Measurements from ENCODE around the gene RRP7A.
A peak's percentile ranks its signal among the peaks of the same experiment; 100 is the strongest.
"Not testable (repeated sequence)": the region's sequence is repeated elsewhere in the genome, so short reads cannot be mapped to it uniquely, and the experiment has no call there.

The RRP7A gene

DNA sequence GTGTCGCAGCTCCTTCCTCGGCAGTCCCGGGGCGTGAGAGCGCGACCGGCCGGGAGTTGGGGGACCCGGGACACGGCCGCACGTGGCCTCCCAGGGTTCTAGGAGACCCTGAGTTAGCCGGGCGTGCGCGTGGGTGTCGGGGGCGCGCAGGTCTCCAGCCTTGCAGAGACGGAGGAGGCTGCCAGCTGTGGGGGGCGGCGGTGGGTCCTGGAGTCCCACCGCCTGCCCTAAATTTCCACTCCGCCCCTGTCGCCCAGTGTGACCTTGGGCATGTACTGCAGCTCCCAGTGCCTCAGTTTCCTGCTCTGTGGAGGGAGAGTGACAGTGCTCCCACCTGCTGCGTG, 18.8 kb downstream of the RRP7A start:
- H3K9ac ChIP-seq (ENCODE audit: insufficient read length, low read depth): peak overlapping the region; percentile 64
- TF ChIP-seq YY1 (IDR thresholded peaks at IDR 0.05; ENCODE audit: insufficient read depth, insufficient read length) (no peak), SUZ12 (IDR thresholded peaks at IDR 0.05; ENCODE audit: extremely low read depth, insufficient read depth, insufficient read length) (no peak), ZNF274 (IDR thresholded peaks at IDR 0.05; ENCODE audit: low read depth, low read length) (no peak)
- H3K9me3 ChIP-seq (ENCODE audit: insufficient read depth, low read length): no peaks in the 10 kb centered on the region
- peak overlapping the region; percentile 21 for H3K4me3 ChIP-seq (ENCODE audit: insufficient read length, low read depth)
- no peaks in the 10 kb centered on the region for H3K4me1 ChIP-seq (ENCODE audit: insufficient read depth, insufficient read length)
- H3K36me3 ChIP-seq (ENCODE audit: insufficient read depth, insufficient read length, low read length): no peaks in the 10 kb centered on the region
- DNase-seq (ENCODE audit: low read depth, low spot score): no peak
- H3K27me3 ChIP-seq (ENCODE audit: insufficient read depth, insufficient read length): no peaks in the 10 kb centered on the region

DNA sequence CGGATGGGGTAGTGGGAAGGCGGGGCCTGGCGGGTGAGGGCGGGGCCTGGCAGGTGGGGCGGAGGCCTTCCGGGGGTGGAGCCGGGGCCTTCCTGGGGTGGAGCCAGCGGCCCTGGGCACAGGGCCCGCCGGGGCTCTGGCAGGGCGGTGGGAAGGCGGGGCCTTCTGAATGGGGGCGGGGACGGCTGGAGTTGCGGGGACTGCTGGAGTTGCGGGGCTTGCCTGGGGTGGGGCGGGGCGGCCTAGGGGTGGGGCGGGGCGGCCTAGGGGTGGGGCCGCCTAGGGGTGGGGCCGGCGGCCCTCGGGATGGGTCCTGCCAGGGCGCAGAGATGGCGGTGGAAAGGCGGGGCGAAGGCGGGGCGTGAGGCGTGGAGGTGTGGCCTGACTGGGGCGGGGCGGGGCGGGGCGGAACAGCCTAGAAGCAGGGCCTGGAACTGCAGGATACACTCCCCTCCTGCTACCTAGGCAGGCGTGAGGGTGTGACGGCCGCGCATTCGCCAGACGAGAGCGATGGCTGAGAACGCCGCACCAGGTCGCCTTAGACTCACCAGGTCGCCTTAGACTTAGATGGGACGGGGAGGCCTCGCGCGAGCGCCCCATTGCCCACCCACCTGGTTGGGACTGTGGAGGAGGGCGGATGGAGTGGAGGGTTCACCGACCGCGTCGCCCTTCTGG, 19.3 kb downstream of the RRP7A start:
- H3K9ac ChIP-seq (ENCODE audit: insufficient read length, low read depth): peak overlapping the region; percentile 64
- no peaks in the 10 kb centered on the region for H3K36me3 ChIP-seq (ENCODE audit: insufficient read depth, insufficient read length, low read length)
- no peaks in the 10 kb centered on the region for H3K9me3 ChIP-seq (ENCODE audit: insufficient read depth, low read length)
- H3K27me3 ChIP-seq (ENCODE audit: insufficient read depth, insufficient read length): no peaks in the 10 kb centered on the region
- H3K4me1 ChIP-seq (ENCODE audit: insufficient read depth, insufficient read length): no peaks in the 10 kb centered on the region
- TF ChIP-seq ZNF274 (IDR thresholded peaks at IDR 0.05; ENCODE audit: low read depth, low read length) (no peak), SUZ12 (IDR thresholded peaks at IDR 0.05; ENCODE audit: extremely low read depth, insufficient read depth, insufficient read length) (no peak)
- peak; percentile 67 for DNase-seq (ENCODE audit: low read depth, low spot score)
- H3K4me3 ChIP-seq (ENCODE audit: insufficient read length, low read depth): peak overlapping the region; percentile 21

DNA sequence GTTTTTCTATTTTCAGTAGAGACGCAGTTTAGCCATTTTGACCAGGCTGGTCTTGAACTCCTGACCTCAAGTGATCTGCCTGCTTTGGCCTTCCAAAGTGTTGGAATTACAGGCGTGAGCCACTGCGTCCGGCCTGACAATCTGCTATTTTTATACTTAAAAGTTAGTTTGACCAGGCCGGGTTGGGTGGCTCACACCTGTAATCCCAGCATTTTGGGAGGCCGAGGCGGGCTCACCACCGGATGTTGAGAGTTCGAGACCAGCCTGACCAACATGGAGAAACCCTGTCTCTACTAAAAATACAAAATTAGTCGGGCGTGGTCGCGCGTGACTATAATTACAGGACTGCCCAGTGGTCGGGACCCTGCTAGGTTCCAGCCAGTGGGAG, 19.8 kb downstream of the RRP7A start:
- H3K36me3 ChIP-seq (ENCODE audit: insufficient read depth, insufficient read length, low read length); H3K4me3 ChIP-seq (ENCODE audit: insufficient read length, low read depth); H3K9me3 ChIP-seq (ENCODE audit: insufficient read depth, low read length); H3K9ac ChIP-seq (ENCODE audit: insufficient read length, low read depth); H3K27me3 ChIP-seq (ENCODE audit: insufficient read depth, insufficient read length); DNase-seq (ENCODE audit: low read depth, low spot score); H3K4me1 ChIP-seq (ENCODE audit: insufficient read depth, insufficient read length): not testable (repeated sequence)

DNA sequence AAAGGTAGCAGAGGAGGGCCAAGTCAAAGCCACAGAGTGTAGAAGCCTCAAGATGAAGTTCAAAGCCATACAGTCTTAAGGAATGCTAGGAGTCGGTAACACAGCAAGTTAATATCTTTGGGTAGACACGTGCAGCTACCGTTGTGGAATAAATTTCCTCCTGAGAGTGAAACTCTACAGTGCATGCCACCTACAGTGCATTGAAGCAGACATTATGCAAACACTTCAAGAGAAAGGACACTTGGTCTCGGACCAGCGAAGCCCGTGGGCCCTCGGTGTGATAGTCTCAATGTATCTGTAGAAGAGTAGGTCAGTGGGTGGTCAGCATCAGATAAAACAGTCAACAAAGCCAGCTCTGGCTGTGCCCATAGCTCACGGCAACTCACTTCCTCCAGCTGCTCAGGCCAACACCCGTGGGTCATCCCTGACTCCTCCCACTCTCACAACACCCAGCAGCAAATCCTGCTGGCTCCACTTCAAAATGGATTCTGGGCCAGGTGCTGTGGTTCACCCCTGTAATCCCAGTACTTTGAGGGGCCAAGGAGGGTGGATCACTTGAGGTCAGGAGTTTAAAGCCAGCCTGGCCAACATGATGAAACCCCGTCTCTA, 24.0 kb downstream of the RRP7A start:
- not testable (repeated sequence) for H3K4me3 ChIP-seq (ENCODE audit: insufficient read length, low read depth); H3K9ac ChIP-seq (ENCODE audit: insufficient read length, low read depth); H3K4me1 ChIP-seq (ENCODE audit: insufficient read depth, insufficient read length); DNase-seq (ENCODE audit: low read depth, low spot score); H3K36me3 ChIP-seq (ENCODE audit: insufficient read depth, insufficient read length, low read length); H3K27me3 ChIP-seq (ENCODE audit: insufficient read depth, insufficient read length); H3K9me3 ChIP-seq (ENCODE audit: insufficient read depth, low read length)

DNA sequence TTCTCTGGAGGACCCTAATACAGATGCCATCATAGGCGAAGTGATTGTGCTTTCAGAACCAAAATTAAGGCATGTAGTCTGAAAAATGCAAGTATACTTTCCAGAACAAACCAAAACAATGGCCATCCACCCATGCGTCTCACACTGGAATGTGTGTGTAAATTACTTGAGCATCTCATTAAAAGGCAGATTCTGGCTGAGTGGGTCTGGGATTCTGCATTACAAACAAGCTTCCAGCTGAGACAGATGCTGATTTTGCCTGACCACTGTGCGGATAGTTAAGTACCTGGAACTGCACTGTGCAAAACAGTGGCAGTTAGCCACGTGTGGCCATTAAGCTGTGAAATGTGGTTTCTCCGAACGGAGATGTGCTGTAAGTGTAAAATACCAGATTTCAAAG, 26.2 kb downstream of the RRP7A start:
- DNase-seq (ENCODE audit: low read depth, low spot score): peak; percentile 44
- Histone ChIP-seq H3K9ac (ENCODE audit: insufficient read length, low read depth) (no peak overlapping the region), H3K9me3 (ENCODE audit: insufficient read depth, low read length) (no peaks in the 10 kb centered on the region), H3K4me1 (ENCODE audit: insufficient read depth, insufficient read length) (no peaks in the 10 kb centered on the region), H3K4me3 (ENCODE audit: insufficient read length, low read depth) (no peak overlapping the region), H3K27me3 (ENCODE audit: insufficient read depth, insufficient read length) (no peaks in the 10 kb centered on the region), H3K36me3 (ENCODE audit: insufficient read depth, insufficient read length, low read length) (no peaks in the 10 kb centered on the region)
- TF ChIP-seq ZNF274 (IDR thresholded peaks at IDR 0.05; ENCODE audit: low read depth, low read length) (no peak), YY1 (IDR thresholded peaks at IDR 0.05; ENCODE audit: insufficient read depth, insufficient read length) (no peak)

DNA sequence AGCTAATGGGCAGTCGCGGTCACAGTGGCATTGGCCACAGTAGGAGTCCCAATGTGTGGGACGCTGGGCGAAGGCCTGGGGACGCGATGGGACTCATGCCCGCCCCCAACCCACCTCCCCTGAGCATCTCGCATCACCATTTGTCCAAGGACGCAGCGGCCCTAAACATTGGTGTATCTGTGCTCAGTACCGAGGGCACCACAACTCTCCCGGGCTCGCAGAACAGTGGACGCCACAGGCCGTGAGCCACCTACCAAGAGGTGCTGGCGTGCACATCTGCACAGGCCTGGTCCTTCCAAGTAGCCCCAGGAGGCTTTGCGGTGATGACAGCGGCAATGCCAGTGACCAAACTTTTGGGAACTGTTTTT, 27.3 kb downstream of the RRP7A start:
- Histone ChIP-seq H3K27me3 (ENCODE audit: insufficient read depth, insufficient read length) (no peaks in the 10 kb centered on the region), H3K4me3 (ENCODE audit: insufficient read length, low read depth) (no peak overlapping the region), H3K36me3 (ENCODE audit: insufficient read depth, insufficient read length, low read length) (no peaks in the 10 kb centered on the region), H3K9ac (ENCODE audit: insufficient read length, low read depth) (no peak overlapping the region), H3K9me3 (ENCODE audit: insufficient read depth, low read length) (no peaks in the 10 kb centered on the region), H3K4me1 (ENCODE audit: insufficient read depth, insufficient read length) (no peaks in the 10 kb centered on the region)
- no peak for DNase-seq (ENCODE audit: low read depth, low spot score)
- TF ChIP-seq SUZ12 (IDR thresholded peaks at IDR 0.05; ENCODE audit: extremely low read depth, insufficient read depth, insufficient read length) (no peak), YY1 (IDR thresholded peaks at IDR 0.05; ENCODE audit: insufficient read depth, insufficient read length) (no peak), ZNF274 (IDR thresholded peaks at IDR 0.05; ENCODE audit: low read depth, low read length) (no peak)

DNA sequence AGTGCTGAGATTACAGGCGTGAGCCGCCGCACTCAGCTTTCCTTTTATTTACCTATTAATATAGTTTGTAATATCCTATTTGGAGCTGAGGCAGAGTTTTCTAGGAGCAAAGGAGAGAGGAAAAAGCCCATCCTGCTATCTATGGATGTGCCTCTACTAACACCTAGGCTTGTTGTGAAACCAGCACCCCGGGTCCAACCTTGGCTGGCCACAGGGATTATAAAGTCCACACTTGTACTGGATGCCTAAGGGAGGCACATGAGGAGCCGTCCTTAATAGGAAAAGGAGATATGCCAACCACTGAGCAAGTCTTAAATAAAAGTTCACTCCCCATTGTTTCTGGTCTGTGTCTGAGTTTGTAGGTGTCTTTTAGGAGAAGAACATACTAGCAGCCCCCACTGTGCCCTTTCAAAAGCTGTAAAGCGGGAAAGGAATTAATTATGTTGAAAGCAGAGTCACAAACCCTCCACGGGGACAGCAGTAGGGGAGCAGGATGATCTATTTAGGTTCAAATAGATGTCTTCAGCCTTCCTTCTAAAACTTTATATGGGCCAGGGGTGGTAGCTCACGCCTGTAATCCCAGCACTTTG, 29.3 kb downstream of the RRP7A start:
- Histone ChIP-seq H3K27me3 (ENCODE audit: insufficient read depth, insufficient read length) (no peaks in the 10 kb centered on the region), H3K4me1 (ENCODE audit: insufficient read depth, insufficient read length) (no peaks in the 10 kb centered on the region), H3K4me3 (ENCODE audit: insufficient read length, low read depth) (no peak overlapping the region), H3K36me3 (ENCODE audit: insufficient read depth, insufficient read length, low read length) (no peaks in the 10 kb centered on the region), H3K9me3 (ENCODE audit: insufficient read depth, low read length) (no peaks in the 10 kb centered on the region), H3K9ac (ENCODE audit: insufficient read length, low read depth) (no peak overlapping the region)
- DNase-seq (ENCODE audit: low read depth, low spot score): no peak
- TF ChIP-seq ZNF274 (IDR thresholded peaks at IDR 0.05; ENCODE audit: low read depth, low read length) (no peak), YY1 (IDR thresholded peaks at IDR 0.05; ENCODE audit: insufficient read depth, insufficient read length) (no peak), SUZ12 (IDR thresholded peaks at IDR 0.05; ENCODE audit: extremely low read depth, insufficient read depth, insufficient read length) (no peak)

DNA sequence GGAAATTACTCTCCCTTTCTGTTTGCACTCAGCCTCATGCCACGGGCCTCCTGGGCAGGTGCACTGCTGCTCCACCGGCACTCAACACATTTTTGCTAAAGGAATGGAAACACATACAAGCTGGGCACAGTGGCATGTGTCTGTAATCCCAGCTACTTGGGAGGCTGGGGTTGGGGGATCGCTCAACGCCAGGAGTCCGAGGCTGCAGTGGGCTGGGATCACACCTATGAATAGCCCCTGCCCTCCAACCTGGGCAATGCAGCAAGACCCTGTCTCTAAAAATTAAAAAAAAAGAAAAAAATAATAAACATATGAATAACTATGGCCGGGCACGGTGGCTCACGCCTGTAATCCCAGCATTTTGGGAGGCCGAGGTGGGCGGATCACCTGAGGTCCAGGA, 30.6 kb downstream of the RRP7A start:
- Histone ChIP-seq H3K4me3 (ENCODE audit: insufficient read length, low read depth) (no peak overlapping the region), H3K4me1 (ENCODE audit: insufficient read depth, insufficient read length) (no peaks in the 10 kb centered on the region), H3K9ac (ENCODE audit: insufficient read length, low read depth) (no peak overlapping the region), H3K9me3 (ENCODE audit: insufficient read depth, low read length) (no peaks in the 10 kb centered on the region), H3K36me3 (ENCODE audit: insufficient read depth, insufficient read length, low read length) (no peaks in the 10 kb centered on the region), H3K27me3 (ENCODE audit: insufficient read depth, insufficient read length) (no peaks in the 10 kb centered on the region)
- TF ChIP-seq SUZ12 (IDR thresholded peaks at IDR 0.05; ENCODE audit: extremely low read depth, insufficient read depth, insufficient read length) (no peak), ZNF274 (IDR thresholded peaks at IDR 0.05; ENCODE audit: low read depth, low read length) (no peak), YY1 (IDR thresholded peaks at IDR 0.05; ENCODE audit: insufficient read depth, insufficient read length) (no peak)
- no peak for DNase-seq (ENCODE audit: low read depth, low spot score)

Measured in NT2/D1 (cell line).